NCI-H526 (cell line): ENCODE data around the gene LRRN2.
"Not testable (repeated sequence)": the region's sequence is repeated elsewhere in the genome, so short reads cannot be mapped to it uniquely, and the experiment has no call there.

Experiments
- DNase-seq, 2 experiments: peaks; one replicate each; lab custom pipeline; 2025; lab: John Stamatoyannopoulos, UW

The LRRN2 gene

GRCh38 chr1:204574016-204574864 is 111.3 kb downstream of the LRRN2 start:
- peak in 1 of 2 experiments; percentile 63 for DNase-seq

- DNase-seq = peak; percentile 26 to 63
These were observed 112.3 kb downstream of the LRRN2 start for GRCh38 chr1:204572923-204573922.

GRCh38 chr1:204571631-204572030 is 113.9 kb downstream of the LRRN2 start:
- no peak for DNase-seq

GRCh38 chr1:204571128-204571527 is 114.4 kb downstream of the LRRN2 start:
- no peak for DNase-seq

GRCh38 chr1:204570021-204570420 is 115.5 kb downstream of the LRRN2 start:
- DNase-seq = not testable (repeated sequence)

- peak in 1 of 2 experiments; percentile 20 for DNase-seq
These were observed 116.1 kb downstream of the LRRN2 start for GRCh38 chr1:204569478-204569877.

- DNase-seq = peak in 1 of 2 experiments; percentile 20
These were observed 116.8 kb downstream of the LRRN2 start for GRCh38 chr1:204568576-204569315.
